Mesenchymal stem cell (in vitro differentiated cells and primary cell): ENCODE data around the gene ADARB2.

Experiments
- DNase-seq: peaks from one replicate; pipeline ENCODE4 v3.0.0-alpha.2; 2013
- H2AFZ ChIP-seq: one replicate; pipeline ENCODE4 v1.6.1; 2013; ENCODE audit warnings: low read depth, mild to moderate bottlenecking, control low read depth, inconsistent platforms, low read length, moderate library complexity
- H2AK5ac ChIP-seq: 2 replicates; pipeline ENCODE4 v1.6.1; 2013; ENCODE audit warnings: low read length, moderate library complexity, mild to moderate bottlenecking, inconsistent platforms; ENCODE audit not compliant: severe bottlenecking
- H2BK120ac ChIP-seq: one replicate; pipeline ENCODE4 v1.6.1; 2013; ENCODE audit warnings: low read depth, mild to moderate bottlenecking, inconsistent platforms, low read length, moderate library complexity
- H2BK12ac ChIP-seq, 2 experiments: one replicate each; pipeline ENCODE4 v1.6.1; 2013; ENCODE audit warnings: inconsistent platforms in 2 of 2, low read length in 2 of 2, mild to moderate bottlenecking in 2 of 2, moderate library complexity in 2 of 2, control low read depth in 1 of 2
- H2BK15ac ChIP-seq: one replicate; pipeline ENCODE4 v1.6.1; 2013; ENCODE audit warnings: mild to moderate bottlenecking, low read depth, inconsistent platforms; ENCODE audit not compliant: poor library complexity, severe bottlenecking
- H2BK5ac ChIP-seq: 2 replicates; pipeline ENCODE4 v1.6.1; 2013; ENCODE audit warnings: low read depth, mild to moderate bottlenecking, low read length, control low read depth, inconsistent platforms; ENCODE audit not compliant: poor library complexity, severe bottlenecking
- H3K14ac ChIP-seq, 2 experiments: one replicate each; pipeline ENCODE4 v1.6.1; 2013; ENCODE audit warnings: inconsistent platforms in 2 of 2, low read length in 2 of 2, control low read depth in 1 of 2, mild to moderate bottlenecking in 1 of 2, moderate library complexity in 1 of 2
- H3K18ac ChIP-seq, 2 experiments: one replicate each; pipeline ENCODE4 v1.6.1; 2013; ENCODE audit warnings: inconsistent platforms in 2 of 2, low read length in 2 of 2, control low read depth in 1 of 2, low read depth in 1 of 2, mild to moderate bottlenecking in 1 of 2
- H3K23ac ChIP-seq, 2 experiments: one replicate each; pipeline ENCODE4 v1.6.1; 2013; ENCODE audit warnings: inconsistent platforms in 2 of 2, low read length in 2 of 2, mild to moderate bottlenecking in 2 of 2, moderate library complexity in 2 of 2, control low read depth in 1 of 2
- H3K27ac ChIP-seq: 2 replicates; pipeline ENCODE4 v1.5.1; 2013; ENCODE audit warnings: mild to moderate bottlenecking, moderate library complexity, low read length, control low read depth, inconsistent platforms; ENCODE audit not compliant: poor library complexity, severe bottlenecking
- H3K27me3 ChIP-seq, 2 experiments: 2 replicates each; pipeline versions ENCODE4 v1.6.1 to v1.7.0; 2013; ENCODE audit warnings: low read length in 2 of 2, mild to moderate bottlenecking in 2 of 2, moderate library complexity in 2 of 2, control low read depth in 1 of 2, inconsistent platforms in 1 of 2; ENCODE audit not compliant: control insufficient read depth in 1 of 2, insufficient read depth in 1 of 2
- H3K36me3 ChIP-seq, 2 experiments: 2 replicates each; pipeline versions ENCODE4 v1.6.1 to v1.7.0; 2013; ENCODE audit warnings: low read length in 2 of 2, control low read depth in 1 of 2, inconsistent platforms in 1 of 2, low read depth in 1 of 2, mild to moderate bottlenecking in 1 of 2; ENCODE audit not compliant: insufficient read depth in 2 of 2, control insufficient read depth in 1 of 2
- H3K4ac ChIP-seq, 2 experiments: one replicate each; pipeline ENCODE4 v1.6.1; 2013; ENCODE audit warnings: inconsistent platforms in 2 of 2, low read length in 2 of 2, mild to moderate bottlenecking in 2 of 2, moderate library complexity in 2 of 2, control low read depth in 1 of 2, low read depth in 1 of 2
- H3K4me1 ChIP-seq: 2 replicates; pipeline ENCODE4 v1.6.1; 2013; ENCODE audit warnings: low read depth, low read length, control low read depth; ENCODE audit not compliant: control insufficient read depth, insufficient read depth
- H3K4me2 ChIP-seq: 2 replicates; pipeline ENCODE4 v1.6.1; 2013; ENCODE audit warnings: low read length, mild to moderate bottlenecking, inconsistent platforms; ENCODE audit not compliant: poor library complexity, severe bottlenecking
- H3K4me3 ChIP-seq, 2 experiments: 2 replicates each; pipeline versions ENCODE4 v1.5.1 to v1.7.0; 2013; ENCODE audit warnings: low read length in 2 of 2, mild to moderate bottlenecking in 2 of 2, control low read depth in 1 of 2, low read depth in 1 of 2; ENCODE audit not compliant: insufficient read depth in 1 of 2
- H3K79me1 ChIP-seq: replicated peaks from 2 replicates; pipeline ENCODE4 v1.6.1; 2013; ENCODE audit warnings: mild to moderate bottlenecking, control low read depth, low read length, inconsistent platforms; ENCODE audit not compliant: poor library complexity, severe bottlenecking
- H3K9ac ChIP-seq: 2 replicates; pipeline ENCODE4 v1.7.0; 2013; ENCODE audit warnings: mild to moderate bottlenecking, low read length, moderate library complexity
- H3K9me3 ChIP-seq: 2 replicates; pipeline ENCODE4 v1.7.0; 2013; ENCODE audit warnings: mild to moderate bottlenecking, low read length; ENCODE audit not compliant: control insufficient read depth
- H4K8ac ChIP-seq: one replicate; pipeline ENCODE4 v1.6.1; 2013; ENCODE audit warnings: inconsistent platforms, mild to moderate bottlenecking, low read length, moderate library complexity
- H4K91ac ChIP-seq: one replicate; pipeline ENCODE4 v1.6.1; 2013; ENCODE audit warnings: mild to moderate bottlenecking, low read length, inconsistent platforms
- WGBS: methylation state at CpG from one replicate; pipeline ENCODE4 v1.1.7; 2013; ENCODE audit warnings: mixed read lengths; 5-methylcytosine and 5-hydroxymethylcytosine counted together

Gene ADARB2

DNA sequence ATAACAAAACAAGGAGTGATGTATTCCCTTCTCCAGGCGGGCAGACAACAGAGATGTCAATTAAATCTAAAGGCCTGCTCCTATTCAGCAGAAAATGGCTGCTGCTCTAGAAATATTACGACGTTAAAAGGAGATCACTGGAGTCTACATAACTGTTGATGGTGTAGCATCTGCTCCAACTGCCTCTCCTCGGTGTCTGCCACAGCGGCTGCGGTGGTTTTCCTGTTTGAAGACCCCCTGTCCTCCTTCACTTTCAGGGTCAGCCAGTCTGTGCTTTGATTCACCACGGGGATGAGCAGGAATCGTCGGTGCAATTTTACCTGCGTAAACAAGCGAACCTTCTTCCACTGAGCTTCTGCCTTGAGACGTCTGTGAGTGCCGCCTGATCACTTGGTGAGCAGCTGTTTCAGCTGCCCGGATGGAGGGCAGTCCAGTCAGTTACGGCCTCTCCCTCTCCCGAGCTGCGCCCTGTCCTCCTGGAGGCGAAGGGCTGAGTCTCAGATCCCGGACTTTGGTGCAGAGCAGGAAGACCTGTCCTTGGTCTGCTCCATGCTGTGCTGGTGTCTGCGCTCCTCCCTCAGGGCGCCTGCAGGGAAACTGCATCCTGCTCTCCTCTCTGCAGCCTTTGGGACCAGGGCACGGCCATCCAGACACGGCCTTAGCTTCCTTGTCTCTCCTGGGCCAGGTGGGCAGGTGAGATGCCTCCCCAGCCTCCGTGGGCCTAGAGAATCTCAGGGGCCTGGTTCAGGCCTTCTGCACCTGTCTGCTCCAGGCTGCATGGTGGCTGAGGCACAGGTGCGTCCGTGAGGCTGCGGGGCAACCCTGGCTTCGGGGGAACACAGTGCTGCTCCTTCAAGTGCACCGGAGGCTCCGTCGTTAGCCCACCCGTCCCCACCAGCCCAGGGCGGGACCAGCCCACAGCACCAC lies 326.6 kb downstream of the ADARB2 start:
- H2BK120ac ChIP-seq = no peak overlapping the region
- no peaks in the 10 kb centered on the region for H3K9me3 ChIP-seq
- H4K91ac ChIP-seq = no peak overlapping the region
- no peak for DNase-seq
- H3K4me1 ChIP-seq = peaks cover 2% of the 10 kb centered on the region
- no peaks in the 10 kb centered on the region for H3K79me1 ChIP-seq
- H2AFZ ChIP-seq = no peak overlapping the region
- no peak overlapping the region for H3K14ac ChIP-seq
- no peak overlapping the region for H3K4me3 ChIP-seq
- no peak overlapping the region for H3K4me2 ChIP-seq
- H3K27ac ChIP-seq = no peak overlapping the region
- H3K27me3 ChIP-seq = no peaks in the 10 kb centered on the region
- no peak overlapping the region for H3K4ac ChIP-seq
- no peaks in the 10 kb centered on the region for H3K36me3 ChIP-seq
- no peak overlapping the region for H2BK5ac ChIP-seq
- no peak overlapping the region for H3K9ac ChIP-seq
- H3K18ac ChIP-seq = no peak overlapping the region
- H3K23ac ChIP-seq = peak overlapping the region in 1 of 2 experiments; percentile 5
- no peak overlapping the region for H2BK15ac ChIP-seq
- H2AK5ac ChIP-seq = no peak overlapping the region
- 89% methylated on average over 33 of the region's 33 CpGs for WGBS
- no peak overlapping the region for H2BK12ac ChIP-seq
- H4K8ac ChIP-seq = no peak overlapping the region

DNA sequence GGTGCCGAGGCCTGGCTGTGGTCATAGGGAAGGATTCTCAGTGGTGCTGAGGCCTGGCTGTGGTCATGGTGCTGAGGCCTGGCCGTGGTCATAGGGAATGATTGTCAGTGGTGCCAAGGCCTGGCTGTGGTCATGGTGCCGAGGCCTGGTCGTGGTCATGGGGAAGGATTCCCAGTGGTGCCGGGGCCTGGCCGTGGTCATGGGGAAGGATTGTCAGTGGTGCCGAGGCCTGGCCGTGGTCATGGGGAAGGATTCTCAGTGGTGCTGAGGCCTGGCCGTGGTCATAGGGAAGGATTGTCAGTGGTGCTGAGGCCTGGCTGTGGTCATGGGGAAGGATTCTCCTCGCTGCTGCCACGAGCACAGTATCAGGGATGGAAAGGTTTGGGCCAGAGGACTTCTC lies 327.3 kb downstream of the ADARB2 start:
- Histone ChIP-seq H2AK5ac (no peak overlapping the region), H3K4me1 (peaks cover 2% of the 10 kb centered on the region), H3K14ac (no peak overlapping the region), H3K27ac (no peak overlapping the region), H4K91ac (no peak overlapping the region), H4K8ac (no peak overlapping the region), H3K27me3 (peaks cover 0 to under 1% of the 10 kb centered on the region in 2 experiments), H3K79me1 (no peaks in the 10 kb centered on the region), H3K9me3 (no peaks in the 10 kb centered on the region), H3K36me3 (no peaks in the 10 kb centered on the region), H3K23ac (no peak overlapping the region), H3K4ac (no peak overlapping the region), H2BK15ac (no peak overlapping the region), H2BK120ac (no peak overlapping the region), H3K9ac (no peak overlapping the region), H2BK5ac (no peak overlapping the region), H2BK12ac (no peak overlapping the region), H2AFZ (peak overlapping the region; percentile 8), H3K4me2 (no peak overlapping the region), H3K18ac (no peak overlapping the region), H3K4me3 (no peak overlapping the region)
- DNase-seq = no peak
- 86% methylated on average over 9 of the region's 11 CpGs for WGBS

DNA sequence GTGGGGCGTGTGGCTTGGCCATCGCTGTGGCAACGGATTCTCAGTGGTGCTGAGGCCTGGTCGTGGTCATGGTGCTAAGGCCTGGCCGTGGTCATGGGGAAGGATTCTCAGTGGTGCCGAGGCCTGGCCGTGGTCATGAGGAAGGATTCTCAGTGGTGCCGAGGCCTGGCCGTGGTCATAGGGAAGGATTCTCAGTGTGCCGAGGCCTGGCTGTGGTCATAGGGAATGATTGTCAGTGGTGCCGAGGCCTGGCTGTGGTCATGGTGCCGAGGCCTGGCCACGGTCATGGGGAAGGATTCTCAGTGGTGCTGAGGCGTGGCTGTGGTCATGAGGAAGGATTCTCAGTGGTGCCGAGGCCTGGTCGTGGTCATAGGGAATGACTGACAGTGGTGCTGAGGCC lies 327.9 kb downstream of the ADARB2 start:
- no peak overlapping the region for H3K27ac ChIP-seq
- 74% methylated on average over 13 of the region's 16 CpGs for WGBS

DNA sequence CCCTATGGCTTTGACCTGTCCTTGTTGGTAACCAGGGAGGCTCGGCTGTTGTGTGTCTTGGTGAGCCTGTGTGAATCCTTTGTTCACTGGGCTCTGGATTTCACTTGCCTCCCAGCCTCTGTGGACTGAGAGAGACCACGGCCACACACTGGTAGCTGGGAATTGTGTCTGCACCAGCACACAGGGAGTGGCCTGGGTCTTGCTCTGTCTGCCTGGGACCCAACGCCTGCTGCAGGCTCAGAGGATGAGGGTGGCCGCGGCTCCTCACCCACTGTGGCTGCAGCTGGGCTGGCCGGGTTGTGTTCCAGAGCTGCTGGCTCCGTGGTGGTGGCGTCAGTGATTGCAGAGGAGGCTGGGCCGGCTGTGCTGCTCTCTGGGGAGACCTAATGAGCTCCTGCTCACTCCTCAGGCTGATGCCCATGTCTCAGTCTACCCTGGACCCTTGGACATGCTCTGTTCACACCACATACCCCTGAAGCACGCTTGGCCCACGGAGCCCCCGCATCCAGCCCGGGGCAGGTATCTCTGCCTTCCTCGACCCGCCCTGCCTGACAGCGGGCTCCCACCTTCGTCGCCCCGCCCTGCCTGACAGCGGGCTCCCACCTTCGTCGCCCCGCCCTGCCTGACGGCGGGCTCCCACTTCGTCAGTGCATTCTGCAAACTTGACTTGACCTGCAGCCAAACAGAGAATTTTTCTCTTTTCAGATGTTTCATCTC lies 328.5 kb downstream of the ADARB2 start:
- Histone ChIP-seq H3K4me2 (no peak overlapping the region), H4K91ac (peak overlapping the region; percentile 22)
- WGBS = 87% methylated on average over 26 of the region's 26 CpGs

More for the DNA sequence above, 327.9 kb downstream of the ADARB2 start:
- H3K4me3 ChIP-seq = no peak overlapping the region
- H2AFZ ChIP-seq = no peak overlapping the region
- DNase-seq = no peak
- no peak overlapping the region for H3K23ac ChIP-seq
- H2BK15ac ChIP-seq = no peak overlapping the region
- peaks cover 2% of the 10 kb centered on the region for H3K4me1 ChIP-seq
- H2BK12ac ChIP-seq = no peak overlapping the region
- H2AK5ac ChIP-seq = no peak overlapping the region
- no peak overlapping the region for H3K18ac ChIP-seq
- H2BK120ac ChIP-seq = no peak overlapping the region
- no peak overlapping the region for H2BK5ac ChIP-seq
- no peak overlapping the region for H4K8ac ChIP-seq
- H3K9me3 ChIP-seq = no peaks in the 10 kb centered on the region
- H3K14ac ChIP-seq = no peak overlapping the region
- H3K9ac ChIP-seq = no peak overlapping the region
- H3K79me1 ChIP-seq = no peaks in the 10 kb centered on the region
- H3K27me3 ChIP-seq = peaks cover 0 to 3% of the 10 kb centered on the region in 2 experiments
- H3K4me2 ChIP-seq = no peak overlapping the region
- no peak overlapping the region for H4K91ac ChIP-seq
- H3K4ac ChIP-seq = no peak overlapping the region
- no peaks in the 10 kb centered on the region for H3K36me3 ChIP-seq

More for the DNA sequence above, 328.5 kb downstream of the ADARB2 start:
- no peak overlapping the region for H3K4ac ChIP-seq
- H3K36me3 ChIP-seq = no peaks in the 10 kb centered on the region
- no peak overlapping the region for H3K9ac ChIP-seq
- no peak overlapping the region for H2AK5ac ChIP-seq
- H4K8ac ChIP-seq = no peak overlapping the region
- no peak overlapping the region for H3K14ac ChIP-seq
- no peak overlapping the region for H2BK15ac ChIP-seq
- no peak overlapping the region for H2BK12ac ChIP-seq
- no peak overlapping the region for H3K23ac ChIP-seq
- DNase-seq = no peak
- no peak overlapping the region for H3K27ac ChIP-seq
- H3K27me3 ChIP-seq = peaks cover 0 to 3% of the 10 kb centered on the region in 2 experiments
- no peaks in the 10 kb centered on the region for H3K9me3 ChIP-seq
- peaks cover 2% of the 10 kb centered on the region for H3K4me1 ChIP-seq
- H2BK120ac ChIP-seq = no peak overlapping the region
- no peak overlapping the region for H2BK5ac ChIP-seq
- no peaks in the 10 kb centered on the region for H3K79me1 ChIP-seq
- H3K18ac ChIP-seq = no peak overlapping the region
- no peak overlapping the region for H3K4me3 ChIP-seq
- no peak overlapping the region for H2AFZ ChIP-seq
